GM20000 (cell line): ENCODE data around the gene FRYL.

ENCODE experiments used
- DNase-seq: peaks from one replicate; pipeline ENCODE4 v3.0.0; 2012; ENCODE audit warnings: low spot score
- TF ChIP-seq, protein P1 (sequence below): IDR thresholded peaks from 2 replicates; pipeline ENCODE4 v1.5.1; 2012; ENCODE audit warnings: mild to moderate bottlenecking, control low read depth; ENCODE audit errors: extremely low read depth, missing control alignments

Gene FRYL

GRCh38 chr4:48660347-48660746, 119.7 kb downstream of the FRYL start:
- TF ChIP-seq, protein P1, sequence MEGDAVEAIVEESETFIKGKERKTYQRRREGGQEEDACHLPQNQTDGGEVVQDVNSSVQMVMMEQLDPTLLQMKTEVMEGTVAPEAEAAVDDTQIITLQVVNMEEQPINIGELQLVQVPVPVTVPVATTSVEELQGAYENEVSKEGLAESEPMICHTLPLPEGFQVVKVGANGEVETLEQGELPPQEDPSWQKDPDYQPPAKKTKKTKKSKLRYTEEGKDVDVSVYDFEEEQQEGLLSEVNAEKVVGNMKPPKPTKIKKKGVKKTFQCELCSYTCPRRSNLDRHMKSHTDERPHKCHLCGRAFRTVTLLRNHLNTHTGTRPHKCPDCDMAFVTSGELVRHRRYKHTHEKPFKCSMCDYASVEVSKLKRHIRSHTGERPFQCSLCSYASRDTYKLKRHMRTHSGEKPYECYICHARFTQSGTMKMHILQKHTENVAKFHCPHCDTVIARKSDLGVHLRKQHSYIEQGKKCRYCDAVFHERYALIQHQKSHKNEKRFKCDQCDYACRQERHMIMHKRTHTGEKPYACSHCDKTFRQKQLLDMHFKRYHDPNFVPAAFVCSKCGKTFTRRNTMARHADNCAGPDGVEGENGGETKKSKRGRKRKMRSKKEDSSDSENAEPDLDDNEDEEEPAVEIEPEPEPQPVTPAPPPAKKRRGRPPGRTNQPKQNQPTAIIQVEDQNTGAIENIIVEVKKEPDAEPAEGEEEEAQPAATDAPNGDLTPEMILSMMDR, result no peak
- DNase-seq, result no peak

- DNase-seq, result no peak
- TF ChIP-seq, protein P1, result no peak
Observed at GRCh38 chr4:48654015-48654664, 125.9 kb downstream of the FRYL start.

- no peak for DNase-seq
- TF ChIP-seq, protein P1, result no peak
Observed at GRCh38 chr4:48653217-48654014, 126.7 kb downstream of the FRYL start.

GRCh38 chr4:48651914-48652313, 128.2 kb downstream of the FRYL start:
- TF ChIP-seq, protein P1, result no peak
- DNase-seq, result no peak

- TF ChIP-seq, protein P1, result no peak
- DNase-seq, result no peak
Observed at GRCh38 chr4:48649505-48649904, 130.6 kb downstream of the FRYL start.

DNA sequence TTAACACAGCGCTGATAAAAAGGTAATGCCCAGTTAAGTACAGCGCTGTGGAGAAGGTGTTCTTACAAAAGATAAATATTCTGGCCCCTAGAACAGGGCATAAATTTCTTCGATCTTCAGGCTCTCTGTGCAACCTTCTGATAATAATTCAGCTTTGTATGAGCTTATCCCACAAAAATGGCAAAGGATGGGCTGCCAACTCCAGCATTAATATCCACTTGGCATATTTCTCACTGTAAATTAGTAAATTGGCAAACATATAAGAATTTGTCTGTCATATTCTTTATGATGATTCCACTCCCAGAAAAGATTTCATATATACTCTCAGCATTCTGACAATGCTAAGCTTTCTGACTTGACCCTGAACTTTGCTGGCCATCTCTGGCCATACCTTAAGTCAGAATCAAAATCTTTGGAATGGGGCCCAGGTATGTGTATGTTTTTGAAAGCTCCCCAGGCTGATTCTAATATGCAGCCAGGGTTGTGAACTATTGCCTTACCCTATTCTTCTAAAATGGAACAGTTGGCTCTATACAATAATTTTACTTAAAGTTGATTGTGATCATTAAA, 134.8 kb downstream of the FRYL start:
- TF ChIP-seq, protein P1, result no peak
- DNase-seq, result no peak
